Measurements from ENCODE around the gene OVOL2.

DNA sequence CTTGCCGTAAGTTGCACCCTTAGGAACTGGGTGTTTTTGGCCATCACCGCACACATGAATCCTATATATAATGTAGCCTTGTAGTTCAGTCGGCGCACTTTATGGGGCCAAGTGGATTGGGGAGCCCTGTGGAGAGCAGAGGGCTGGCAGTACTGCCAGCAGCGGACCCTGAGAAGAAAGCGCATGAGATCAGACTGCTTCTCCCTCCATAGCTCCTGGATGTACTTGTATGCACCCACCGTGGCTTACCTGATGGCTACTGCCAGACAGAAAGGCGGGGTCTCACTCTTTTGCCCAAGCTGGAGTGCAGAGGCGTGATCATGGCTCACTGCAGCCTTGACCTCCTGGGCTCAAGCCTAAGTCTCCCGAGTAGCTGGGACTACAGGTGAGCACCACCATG is 32.8 kb upstream of the OVOL2 start:
- TF ChIP-seq POLR2AphosphoS5 (IDR thresholded peaks at IDR 0.05; ENCODE audit: low read depth, low read length) (no peak), FOXP2 (optimal IDR thresholded peaks at IDR 0.05; ENCODE audit: borderline replicate concordance, extremely low read depth, extremely low read length, insufficient read depth) (no peak)
- TF ChIP-seq, protein P1, sequence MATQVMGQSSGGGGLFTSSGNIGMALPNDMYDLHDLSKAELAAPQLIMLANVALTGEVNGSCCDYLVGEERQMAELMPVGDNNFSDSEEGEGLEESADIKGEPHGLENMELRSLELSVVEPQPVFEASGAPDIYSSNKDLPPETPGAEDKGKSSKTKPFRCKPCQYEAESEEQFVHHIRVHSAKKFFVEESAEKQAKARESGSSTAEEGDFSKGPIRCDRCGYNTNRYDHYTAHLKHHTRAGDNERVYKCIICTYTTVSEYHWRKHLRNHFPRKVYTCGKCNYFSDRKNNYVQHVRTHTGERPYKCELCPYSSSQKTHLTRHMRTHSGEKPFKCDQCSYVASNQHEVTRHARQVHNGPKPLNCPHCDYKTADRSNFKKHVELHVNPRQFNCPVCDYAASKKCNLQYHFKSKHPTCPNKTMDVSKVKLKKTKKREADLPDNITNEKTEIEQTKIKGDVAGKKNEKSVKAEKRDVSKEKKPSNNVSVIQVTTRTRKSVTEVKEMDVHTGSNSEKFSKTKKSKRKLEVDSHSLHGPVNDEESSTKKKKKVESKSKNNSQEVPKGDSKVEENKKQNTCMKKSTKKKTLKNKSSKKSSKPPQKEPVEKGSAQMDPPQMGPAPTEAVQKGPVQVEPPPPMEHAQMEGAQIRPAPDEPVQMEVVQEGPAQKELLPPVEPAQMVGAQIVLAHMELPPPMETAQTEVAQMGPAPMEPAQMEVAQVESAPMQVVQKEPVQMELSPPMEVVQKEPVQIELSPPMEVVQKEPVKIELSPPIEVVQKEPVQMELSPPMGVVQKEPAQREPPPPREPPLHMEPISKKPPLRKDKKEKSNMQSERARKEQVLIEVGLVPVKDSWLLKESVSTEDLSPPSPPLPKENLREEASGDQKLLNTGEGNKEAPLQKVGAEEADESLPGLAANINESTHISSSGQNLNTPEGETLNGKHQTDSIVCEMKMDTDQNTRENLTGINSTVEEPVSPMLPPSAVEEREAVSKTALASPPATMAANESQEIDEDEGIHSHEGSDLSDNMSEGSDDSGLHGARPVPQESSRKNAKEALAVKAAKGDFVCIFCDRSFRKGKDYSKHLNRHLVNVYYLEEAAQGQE (IDR thresholded peaks at IDR 0.05; ENCODE audit: insufficient read depth in 1 of 2, low read depth in 2 of 2, low read length in 2 of 2) = no peak
